GM10847 (cell line): ENCODE data around the gene CNTNAP2.

Experiments used
- POLR2A ChIP-seq: IDR thresholded peaks from 2 replicates; pipeline ENCODE4 v1.6.1; 2011; ENCODE audit not compliant: insufficient read length; ENCODE audit errors: extremely low read depth

Gene CNTNAP2

DNA sequence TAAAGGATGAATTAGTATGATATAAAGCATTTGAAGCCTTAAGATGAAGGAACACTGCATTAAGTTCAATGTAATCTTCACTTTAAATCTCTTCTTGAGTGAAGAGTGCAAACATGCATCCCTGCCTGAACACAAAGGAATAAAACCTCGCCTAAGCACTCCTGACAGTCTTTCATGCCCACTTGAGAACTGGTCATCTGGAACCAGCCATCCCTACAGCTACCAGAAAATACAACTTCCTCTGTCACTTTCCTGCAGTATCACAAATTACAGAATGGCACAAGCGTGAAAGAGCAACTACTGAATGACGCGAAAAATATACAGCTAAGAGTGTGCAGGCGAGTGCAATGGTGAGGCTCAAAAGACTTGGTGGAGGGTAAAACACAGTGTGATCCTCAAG, 1079.9 kb downstream of the CNTNAP2 start:
- TF ChIP-seq POLR2A: no peak

DNA sequence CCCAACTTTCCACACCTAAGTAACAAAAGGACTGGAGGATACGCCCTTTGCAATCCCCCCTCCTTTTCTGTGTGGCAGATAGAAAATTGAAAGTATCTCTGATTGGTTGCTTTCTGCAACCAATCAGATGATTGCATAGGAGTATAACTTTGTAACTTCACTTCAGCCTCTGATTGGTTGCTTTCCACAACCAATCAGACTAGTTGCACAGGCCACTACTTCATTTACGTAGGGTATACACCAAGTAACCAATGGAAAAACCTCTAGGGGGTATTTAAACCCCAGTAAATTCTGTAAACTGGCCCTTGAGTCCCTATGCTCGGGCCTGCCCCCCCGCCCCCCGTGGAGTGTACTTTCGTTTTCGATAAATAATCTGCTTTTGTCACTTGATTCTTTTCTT, 1080.4 kb downstream of the CNTNAP2 start:
- TF ChIP-seq POLR2A: no peak

DNA sequence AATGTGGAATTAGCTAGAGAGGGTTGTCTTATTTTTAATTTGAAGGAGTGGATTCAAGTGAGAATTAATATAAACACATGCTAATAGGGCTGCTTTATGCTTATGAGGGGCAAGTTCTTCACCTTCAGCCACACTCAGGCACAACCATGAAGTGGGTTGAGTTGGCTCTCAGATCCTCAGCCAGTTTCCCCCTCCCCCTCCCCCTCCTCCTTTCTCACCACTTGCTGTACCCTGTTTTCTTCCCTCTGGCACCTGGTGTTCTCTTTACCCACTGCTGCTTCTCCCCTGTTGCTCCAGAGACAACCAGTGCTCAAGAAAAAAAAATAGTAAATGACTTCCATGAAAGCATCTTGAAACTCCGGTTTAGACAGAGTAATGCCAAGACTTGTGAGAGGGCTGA, 1083.3 kb downstream of the CNTNAP2 start:
- TF ChIP-seq POLR2A: no peak

DNA sequence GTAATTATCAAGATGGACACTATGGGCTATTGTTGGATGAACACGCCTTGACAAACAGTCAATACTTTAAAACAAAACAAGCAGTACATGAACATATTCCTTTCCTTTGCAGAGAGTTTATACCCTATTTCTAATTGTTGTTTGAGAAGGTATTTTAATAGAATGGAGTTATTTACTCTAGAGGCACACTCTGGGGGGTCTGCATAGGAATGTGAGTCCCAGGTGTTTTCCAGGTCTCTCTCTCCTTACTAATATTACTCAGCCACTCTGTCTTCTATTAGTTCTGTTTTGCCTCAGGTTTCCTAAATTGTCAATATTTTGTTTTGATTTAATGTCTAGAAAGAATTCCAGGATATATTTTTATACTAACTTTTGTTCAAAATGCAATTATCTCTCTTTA, 1091.4 kb downstream of the CNTNAP2 start:
- no peak for TF ChIP-seq POLR2A

DNA sequence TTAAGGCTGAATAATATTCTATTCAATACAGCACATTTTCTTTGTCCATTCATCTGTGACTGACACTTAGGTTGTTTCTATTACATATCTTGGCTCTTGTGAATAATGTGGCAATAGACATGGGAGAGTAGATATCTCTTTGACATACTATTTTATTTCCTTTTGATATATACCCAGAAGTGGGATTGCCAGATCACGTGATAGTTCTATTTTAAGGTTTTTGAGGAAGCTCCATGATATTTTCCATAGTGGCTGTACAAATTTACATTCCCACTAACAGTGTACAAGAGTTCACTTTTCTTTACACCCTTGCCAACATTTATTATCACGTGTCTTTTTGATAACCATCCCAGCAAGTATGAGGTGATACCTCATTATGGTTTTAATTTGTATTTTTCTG, 1114.7 kb downstream of the CNTNAP2 start:
- TF ChIP-seq POLR2A: no peak

DNA sequence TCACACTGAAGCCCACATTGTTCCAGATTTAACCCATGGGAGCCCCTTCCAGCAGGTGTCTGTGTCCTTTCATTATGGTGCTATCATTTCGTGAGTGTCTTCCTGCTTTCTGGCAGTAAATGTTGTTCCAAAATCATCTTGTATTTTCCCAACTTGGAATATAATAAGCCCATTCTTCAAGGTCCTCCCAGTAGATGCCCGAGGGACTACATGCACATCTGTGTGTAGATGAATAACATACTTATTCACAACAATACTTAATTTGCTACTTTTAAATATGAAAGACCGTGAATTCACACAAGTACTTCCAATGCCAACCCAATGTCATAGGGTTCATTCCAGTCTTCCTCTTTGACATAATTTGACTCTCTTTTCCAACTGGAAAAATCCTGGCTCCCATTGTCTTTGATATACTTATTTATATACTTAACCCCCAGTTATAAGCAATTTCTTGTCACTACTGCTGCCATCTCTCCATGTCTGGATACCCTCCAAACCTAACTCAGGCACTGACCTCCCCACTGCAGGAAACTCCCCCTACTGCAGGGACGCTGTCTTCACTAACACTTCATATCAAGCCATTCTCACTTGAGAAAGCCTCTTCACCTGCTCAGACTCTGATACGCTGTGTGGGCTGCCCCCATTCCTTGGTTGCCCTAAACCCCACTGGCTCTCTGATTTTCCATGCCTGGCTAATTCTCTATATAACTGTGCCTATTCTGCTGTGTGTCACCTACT, 1119.2 kb downstream of the CNTNAP2 start:
- no peak for TF ChIP-seq POLR2A

DNA sequence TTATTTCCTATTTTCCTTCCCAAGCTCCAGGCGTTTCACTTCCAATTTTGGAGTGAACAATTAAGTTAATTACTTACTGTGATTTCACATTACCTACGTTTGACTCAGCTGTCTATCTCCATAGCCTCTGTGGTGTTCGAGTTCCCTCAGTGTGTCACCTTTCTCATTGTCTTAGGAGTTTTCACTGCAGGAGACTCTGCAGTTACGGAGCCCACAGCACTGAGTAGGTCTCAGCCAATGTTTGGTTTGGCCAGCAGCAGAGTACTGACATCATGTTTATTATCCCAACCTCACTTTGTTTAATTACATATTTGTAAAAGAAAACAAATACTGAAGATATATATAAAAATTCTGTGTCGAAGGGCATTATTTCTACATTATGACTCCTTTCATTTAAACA, 1123.9 kb downstream of the CNTNAP2 start:
- no peak for TF ChIP-seq POLR2A

DNA sequence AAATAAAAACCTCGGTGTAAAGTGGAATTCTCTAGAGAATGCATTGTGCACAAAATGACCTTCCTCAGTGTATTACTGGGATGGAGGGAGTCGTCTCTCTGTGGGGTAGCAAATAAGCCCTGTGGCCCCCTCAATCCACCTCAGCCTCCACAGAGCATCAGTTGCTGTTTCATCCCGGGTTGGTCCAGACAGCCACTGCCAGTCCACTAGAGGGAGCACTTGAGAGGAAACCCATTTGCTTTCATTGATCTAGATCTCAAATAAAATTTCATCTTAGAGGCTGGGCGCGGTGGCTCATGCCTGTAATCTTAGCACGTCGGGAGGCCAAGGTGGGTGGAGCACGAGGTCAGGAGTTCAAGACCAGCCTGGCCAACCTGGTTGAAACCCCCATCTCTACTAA, 1128.7 kb downstream of the CNTNAP2 start:
- no peak for TF ChIP-seq POLR2A

DNA sequence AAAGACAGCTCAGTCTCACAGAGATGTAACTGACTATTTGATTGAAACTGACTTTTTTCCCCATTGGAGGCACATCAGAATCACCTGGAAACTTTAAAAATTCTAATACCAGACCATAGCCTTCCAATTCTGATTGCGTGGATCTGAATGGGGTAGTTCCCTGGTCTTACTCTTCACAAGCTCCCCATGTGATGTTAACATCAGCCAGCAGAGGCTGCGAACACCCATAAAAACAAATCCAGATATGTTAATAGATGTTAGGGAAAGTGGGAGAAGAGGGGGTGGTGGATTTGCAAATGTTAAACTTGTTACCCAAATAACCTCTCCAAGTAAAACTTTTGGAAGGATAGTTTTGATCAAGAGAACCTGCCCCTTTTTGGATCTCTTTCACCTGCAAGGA, 1133.4 kb downstream of the CNTNAP2 start:
- no peak for TF ChIP-seq POLR2A

DNA sequence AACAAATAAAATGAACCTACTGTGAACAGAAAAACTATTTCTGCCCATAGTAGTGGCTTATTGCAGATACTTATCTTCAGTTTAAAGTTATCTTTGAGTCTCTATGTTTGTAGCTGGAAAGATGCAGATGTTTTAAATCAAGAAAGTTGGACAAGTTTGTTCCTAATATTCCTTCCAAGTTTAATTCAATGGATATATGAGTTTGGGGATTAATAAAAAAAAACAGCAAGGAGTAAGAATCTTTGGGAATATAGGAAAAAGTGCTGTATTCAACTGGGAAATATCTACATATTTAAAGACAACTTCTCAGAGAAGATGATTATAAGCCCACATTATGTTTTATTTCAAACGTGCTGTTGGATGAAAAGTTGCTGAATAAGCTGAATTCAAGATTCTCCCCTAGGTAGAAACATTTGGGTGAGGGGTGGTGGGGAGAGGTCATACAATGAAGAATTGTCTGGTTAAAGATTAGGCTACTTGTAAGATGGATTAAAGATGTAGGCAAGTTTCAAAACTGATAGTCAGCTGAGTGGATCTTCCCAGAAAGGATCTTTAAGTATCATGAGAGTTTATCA, 1135.2 kb downstream of the CNTNAP2 start:
- TF ChIP-seq POLR2A: no peak

DNA sequence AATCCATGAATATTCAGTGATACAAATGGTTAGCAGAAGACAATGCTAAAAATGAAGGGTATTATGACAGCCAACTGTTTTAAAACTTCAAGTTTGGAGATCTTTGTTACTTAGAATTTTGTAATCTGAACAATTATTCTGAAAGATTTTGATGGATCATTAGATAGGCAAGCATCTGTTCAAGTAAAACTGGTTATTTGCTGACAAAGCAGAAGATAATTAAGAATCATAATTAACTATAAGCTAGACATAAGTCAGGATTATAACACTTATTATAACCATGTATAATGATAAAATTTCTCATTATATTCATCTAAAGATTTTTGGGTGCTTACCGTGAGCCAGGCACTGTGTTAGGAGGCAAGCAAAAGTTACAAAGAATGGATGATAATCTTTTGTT, 1145.1 kb downstream of the CNTNAP2 start:
- no peak for TF ChIP-seq POLR2A

DNA sequence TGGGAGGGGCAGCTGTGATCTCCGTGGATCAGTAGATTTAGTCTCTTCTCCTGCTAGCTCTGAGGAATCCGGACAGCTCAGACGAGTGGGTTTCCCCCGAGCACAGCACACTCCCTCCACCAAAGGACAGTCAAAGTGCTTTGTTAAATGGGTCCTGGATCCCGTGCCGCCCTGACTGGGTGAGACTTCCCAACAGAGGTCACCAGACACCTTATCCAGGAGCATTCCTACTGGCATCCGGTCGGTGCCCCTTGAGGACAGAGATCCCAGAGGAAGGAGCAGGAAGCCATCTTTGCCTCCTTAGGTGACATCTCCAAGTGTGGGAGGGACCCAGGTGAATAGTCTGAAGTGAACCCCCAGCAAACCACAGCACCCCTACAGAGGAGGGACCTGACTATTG, 1148.9 kb downstream of the CNTNAP2 start:
- no peak for TF ChIP-seq POLR2A

DNA sequence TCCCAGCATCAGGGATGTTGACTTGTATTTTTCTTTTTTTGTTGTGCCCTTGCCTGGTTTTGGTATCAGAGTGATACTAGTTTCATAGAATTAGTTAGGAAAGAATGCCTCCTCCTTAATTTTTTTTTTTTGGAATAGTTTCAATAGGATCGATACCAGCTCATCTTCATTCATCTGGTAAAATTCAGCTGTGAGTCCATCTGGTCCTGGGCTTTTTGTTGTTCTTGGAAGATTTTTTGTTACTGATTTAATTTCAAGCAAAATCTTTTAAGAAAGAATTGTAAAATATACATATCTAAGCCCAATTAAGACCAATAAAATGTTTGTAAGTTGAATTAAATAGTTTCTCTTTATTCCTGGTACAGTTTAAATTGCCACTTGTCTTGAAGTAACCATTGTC, 1159.5 kb downstream of the CNTNAP2 start:
- no peak for TF ChIP-seq POLR2A

DNA sequence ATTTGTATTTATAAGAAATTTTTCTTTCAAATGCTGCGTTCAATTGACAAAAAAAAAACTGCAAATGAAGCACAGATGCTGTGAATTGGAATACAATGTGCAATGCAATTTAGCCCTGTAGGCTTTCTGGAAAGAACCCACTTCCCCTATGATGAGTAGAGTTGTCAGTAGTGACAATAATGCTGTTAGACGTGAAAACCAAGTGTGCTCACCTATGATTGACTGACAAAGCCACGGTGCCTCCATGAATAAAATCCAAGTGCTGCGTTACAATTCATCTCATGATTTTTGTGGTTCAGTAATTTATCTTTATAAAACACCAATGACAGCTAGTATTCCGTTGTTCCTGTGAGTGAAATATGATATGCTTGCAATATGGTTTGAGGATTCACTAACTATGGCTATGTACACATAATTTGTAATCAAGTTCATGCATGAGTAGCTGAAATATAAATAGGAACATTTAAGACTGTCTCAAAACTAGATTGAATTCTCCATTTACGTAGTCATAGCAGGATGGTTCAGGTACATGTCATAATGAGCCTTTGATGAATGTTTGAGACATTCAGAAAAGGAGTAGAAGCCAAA, 1160.3 kb downstream of the CNTNAP2 start:
- TF ChIP-seq POLR2A: no peak

DNA sequence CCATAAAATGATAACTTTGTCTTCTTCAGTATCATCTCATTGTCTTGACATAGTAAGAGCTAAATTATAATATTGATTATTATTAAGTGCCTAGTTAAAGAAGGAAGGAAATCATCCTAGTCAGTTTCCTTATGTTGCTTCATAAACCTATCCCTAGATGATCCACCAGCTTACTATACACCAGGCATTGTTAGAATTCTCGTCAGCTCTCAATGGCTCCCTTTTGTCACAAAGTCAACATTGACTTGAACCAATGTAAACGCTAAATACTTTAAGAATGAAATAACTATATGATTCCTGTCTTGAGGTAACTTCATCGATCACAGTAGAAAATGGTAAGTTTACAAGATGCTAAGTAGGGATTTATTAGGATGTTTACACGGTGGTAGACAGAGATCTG, 1162.9 kb downstream of the CNTNAP2 start:
- TF ChIP-seq POLR2A: no peak

DNA sequence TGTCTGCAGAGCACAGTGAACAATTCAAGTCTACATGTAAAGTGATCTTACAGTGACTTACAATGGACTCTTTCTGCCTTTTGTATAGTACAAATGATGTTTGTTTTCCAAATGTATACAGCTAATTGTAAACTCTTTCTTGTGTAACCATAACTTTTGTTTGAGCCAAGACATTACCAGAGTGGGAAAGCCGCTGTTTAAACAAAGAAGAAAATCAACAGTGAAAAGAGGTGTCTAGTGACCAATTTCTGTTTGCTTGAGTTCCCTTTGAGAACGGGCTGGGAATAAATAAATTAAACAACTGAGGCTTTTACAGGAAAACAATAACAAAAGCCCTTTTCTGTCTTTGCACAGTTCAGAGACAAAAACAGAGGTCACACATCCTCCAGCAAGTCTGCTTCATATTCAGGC, 1163.4 kb downstream of the CNTNAP2 start:
- TF ChIP-seq POLR2A: no peak

DNA sequence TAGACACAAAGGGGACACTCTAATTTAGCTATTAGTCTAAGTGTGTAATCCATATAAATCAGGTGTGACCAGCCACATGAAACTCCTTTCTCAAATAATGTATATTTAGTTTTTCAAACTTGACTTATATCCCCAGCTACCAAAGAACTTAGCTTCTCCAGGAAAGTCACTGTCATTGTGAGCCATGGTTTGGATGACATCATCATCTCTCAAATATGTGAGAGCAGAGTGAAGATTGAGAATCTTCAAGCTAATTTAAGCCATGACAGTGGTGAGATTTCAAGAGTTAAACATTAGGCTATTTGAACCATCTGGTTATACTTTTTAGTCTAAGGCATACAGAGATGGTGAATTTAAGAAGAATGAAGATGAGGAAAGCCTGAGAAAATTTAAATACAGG, 1165.6 kb downstream of the CNTNAP2 start:
- TF ChIP-seq POLR2A: no peak
